GM21723 (cell line): ENCODE data around the gene UBXN6.

Source experiments
- ATAC-seq: cut with Tn5 transposase; IDR thresholded peaks from one replicate; pipeline ENCODE4 v1.9.1; 2021; ENCODE audit warnings: mild to moderate bottlenecking, moderate library complexity; ENCODE audit not compliant: unreplicated experiment

UBXN6 gene

DNA sequence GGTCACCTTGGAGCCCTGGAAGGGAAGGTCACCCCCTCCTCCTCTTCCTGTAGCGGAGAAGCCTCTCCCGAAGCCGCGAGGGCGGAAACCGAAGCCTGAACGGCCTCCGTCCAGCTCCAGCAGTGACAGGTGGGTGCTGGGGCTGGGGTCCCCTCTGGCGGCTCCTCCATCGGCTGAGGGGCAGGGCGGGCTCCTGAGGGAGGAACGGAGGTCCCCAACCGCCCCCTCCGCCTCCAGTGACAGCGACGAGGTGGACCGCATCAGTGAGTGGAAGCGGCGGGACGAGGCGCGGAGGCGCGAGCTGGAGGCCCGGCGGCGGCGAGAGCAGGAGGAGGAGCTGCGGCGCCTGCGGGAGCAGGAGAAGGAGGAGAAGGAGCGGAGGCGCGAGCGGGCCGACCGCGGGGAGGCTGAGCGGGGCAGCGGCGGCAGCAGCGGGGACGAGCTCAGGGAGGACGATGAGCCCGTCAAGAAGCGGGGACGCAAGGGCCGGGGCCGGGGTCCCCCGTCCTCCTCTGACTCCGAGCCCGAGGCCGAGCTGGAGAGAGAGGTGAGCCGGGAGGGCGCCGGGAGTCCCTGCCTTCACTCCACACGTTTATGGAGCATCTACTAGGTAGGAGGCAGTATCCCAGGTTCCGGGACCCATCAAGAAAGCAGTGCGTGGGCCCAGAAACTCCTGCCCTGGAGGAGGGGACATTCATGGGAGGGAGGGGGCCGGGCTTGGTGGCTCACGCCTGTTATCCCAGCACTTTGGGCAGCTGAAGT is 36.5 kb upstream of the UBXN6 start:
- no peak for ATAC-seq

DNA sequence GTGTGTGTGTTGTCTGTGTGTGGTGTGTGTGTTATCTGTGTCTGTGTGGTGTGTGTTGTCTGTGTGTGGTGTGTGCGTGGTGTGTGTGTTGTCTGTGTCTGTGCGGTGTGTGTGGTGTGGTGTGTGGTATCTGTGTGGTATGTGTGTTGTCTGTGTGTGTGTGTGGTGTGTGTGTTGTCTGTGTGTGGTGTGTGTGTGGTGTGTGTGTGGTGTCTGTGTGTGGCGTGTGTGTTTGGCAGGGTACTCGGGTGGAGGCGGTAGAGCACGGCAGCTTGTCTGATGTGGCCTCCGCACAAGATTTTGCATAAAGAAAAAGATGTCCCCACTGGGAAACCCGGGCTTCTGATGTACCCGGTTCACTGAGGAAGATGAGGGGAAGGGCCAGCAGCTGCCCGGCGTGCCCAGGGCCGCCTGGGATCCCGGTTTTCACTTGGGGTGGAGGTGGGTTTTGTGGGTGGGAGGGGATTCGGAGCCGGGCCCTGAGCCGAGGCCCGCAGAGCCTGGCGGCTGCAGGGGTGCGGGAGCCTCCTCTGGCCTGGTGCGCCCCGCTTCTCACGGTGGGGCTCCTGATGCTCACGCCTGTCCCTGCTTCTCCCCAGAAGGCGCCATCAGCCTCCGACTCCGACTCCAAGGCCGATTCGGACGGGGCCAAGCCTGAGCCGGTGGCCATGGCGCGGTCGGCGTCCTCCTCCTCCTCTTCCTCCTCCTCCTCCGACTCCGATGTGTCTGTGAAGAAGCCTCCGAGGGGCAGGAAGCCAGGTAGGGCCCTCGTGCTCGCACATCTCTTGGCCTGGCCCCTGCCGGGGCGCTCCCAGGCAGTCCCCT is 35.7 kb upstream of the UBXN6 start:
- ATAC-seq, result no peak

DNA sequence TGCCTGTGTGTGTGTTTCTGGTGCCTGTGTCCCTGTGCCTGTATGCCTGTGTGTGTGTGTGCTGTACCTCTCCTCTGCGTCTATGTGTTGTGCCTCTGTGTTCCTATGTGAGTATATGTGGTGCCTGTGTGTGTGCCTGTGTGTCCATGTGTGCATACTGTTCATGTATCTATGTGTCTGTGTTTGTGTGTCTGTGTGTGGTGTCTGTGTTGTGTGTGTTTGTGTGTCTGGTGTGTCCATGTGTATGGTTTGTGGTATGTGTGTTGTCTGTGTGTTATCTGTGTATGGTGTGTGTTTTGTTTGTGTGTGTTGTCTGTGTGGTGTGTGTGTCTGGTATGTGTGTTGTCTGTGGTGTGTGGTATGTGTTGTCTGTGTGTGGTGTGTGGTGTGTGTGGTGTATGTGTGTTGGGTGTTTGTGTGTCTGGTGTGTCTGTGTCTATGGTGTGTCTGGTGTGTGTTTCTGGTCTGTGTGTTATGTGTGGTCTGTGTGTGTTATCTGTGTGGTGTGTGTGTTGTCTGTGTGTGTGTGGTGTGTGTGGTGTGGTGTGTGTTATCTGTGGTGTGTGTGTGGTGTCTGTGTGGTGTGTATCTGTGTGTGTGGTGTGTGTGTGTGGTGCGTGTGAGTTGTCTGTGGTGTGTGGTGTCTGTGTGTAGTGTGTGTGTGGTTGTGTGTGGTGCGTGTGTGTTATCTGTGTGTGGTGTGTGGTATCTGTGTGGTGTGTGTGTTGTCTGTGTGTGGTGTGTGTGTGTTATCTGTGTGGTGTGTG is 34.9 kb upstream of the UBXN6 start:
- no peak for ATAC-seq

DNA sequence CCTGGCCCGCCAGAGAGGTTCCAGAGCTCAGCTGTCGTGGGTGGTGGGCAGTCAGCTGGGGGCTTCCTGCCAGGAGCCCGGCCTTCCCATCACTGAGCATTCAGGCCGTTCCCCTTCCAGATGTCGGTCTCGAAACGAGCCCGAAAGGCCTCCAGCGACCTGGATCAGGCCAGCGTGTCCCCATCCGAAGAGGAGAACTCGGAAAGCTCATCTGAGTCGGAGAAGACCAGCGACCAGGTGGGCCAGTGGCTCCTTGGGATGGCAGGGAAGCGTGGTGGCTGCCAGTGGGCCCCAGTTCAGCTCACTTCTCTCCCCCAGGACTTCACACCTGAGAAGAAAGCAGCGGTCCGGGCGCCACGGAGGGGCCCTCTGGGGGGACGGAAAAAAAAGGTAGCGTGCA is 33.9 kb upstream of the UBXN6 start:
- ATAC-seq, result no peak

DNA sequence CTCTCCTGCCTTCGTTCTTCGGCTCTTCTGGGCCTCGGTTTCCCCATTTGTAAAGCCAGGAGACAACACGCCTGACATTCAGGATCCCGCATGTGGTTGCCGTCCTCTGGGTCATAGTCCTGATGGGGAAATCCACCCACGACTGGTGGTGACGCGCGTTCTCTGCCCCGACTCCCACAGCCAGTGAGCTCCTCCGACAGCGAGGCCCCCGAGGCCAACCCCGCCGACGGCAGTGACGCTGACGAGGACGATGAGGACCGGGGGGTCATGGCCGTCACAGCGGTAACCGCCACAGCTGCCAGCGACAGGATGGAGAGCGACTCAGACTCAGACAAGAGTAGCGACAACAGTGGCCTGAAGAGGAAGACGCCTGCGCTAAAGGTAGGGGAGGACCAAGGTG is 30.9 kb upstream of the UBXN6 start:
- no peak for ATAC-seq

DNA sequence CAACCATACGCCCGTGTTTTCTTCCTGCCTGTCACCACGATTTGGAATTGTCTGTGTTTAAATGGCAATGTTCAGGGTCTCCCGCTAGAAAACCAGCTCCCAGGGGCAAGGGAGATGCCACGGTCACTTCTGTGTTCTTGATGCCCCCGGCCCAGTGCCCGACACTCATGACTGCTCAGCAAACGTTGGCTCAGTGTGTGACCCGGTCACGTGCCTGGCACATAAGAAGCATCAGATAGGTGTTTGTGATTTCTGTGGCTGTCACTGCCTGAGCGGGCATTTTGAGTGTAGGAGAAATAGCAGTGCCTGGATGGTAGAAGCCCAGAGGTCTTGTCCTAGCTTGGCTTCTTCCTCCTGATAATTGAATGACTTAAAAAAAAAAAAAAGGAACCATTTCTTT is 30.0 kb upstream of the UBXN6 start:
- ATAC-seq, result no peak

DNA sequence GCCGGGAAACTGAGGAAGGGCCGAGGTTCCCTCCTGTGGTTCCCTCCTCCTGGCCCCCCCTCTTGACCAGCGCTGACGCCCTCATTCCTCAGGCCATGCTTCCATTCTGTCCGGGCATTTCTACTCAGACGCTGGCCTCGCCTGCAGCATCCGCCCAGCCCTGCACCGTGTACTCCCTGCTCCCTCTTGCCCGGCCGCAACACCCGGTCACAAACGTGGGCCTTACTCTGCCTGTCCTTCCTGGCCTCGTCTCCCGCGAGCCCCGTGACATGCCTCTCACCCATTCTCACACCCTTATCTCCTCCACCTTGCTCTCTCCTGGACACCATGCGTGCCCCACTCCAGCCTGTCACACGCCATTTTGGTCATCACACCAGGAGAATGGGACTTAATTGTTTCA is 25.8 kb upstream of the UBXN6 start:
- no peak for ATAC-seq

DNA sequence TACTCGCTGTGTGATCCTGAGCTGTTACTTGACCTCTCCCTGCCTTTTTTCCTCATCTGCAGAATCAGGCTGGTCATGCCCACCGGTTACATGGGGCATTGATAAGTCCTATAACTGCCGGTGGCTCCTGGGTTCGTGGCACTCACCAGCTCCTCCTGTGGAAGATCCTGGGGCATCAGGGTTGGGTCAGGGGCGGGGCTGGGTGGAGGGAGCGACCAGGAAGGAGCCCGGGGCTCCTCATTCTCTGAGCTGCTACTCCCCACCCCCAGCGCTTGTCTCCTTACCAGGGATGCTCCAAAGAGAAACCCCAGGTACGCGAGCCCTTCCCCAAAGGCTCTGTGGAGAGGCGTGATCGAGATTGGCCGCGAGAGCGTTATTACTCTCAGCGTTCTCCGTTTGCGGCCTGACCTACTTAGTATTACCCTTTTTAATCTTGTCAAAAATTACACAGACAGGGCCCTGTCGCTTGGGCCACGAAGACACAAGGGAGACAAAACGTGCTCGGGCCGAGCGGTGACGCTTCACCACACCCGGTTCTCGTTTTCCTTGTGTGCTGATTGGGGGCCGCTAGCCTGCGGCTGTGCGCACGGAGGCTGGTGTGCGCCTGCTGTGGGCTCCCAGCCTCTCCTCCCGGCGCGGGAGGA is 25.2 kb upstream of the UBXN6 start:
- ATAC-seq, result no peak

DNA sequence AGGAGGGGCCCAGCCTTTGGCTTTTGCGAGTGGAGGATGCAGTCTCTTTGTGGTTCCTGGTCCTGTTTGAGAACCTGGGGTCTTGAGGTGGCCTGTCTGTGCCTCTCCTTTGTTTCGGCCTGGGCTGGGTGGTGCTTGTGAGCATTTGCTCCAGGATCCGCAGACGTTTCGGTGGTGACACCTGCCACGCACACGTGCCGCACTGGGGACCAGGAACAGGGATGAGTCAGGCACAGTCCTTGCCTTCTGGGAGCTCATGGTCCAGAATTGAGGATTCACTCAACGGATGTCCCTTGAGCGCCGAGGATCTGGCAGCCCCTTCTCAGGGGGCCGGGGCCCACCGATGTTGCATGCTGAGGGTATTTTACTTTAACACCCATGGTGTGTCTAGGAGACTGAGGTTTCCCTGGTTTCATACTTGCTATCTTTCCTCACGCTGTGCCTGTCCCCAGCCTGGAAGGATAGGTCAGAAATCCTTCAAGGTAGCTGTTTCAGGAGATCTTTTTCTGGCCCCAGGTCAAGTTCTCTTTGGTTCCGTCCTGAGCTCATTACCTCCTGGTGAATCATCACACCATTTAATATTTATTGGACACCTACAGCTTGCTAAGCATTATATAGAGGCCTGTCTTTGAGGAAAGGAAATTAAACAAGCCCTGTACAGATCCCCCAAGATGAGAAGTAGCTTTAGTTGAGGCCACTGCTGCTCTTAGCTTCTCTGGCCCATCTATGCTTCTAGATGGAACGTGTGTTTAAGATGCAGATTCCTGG is 19.6 kb upstream of the UBXN6 start:
- ATAC-seq, result no peak

DNA sequence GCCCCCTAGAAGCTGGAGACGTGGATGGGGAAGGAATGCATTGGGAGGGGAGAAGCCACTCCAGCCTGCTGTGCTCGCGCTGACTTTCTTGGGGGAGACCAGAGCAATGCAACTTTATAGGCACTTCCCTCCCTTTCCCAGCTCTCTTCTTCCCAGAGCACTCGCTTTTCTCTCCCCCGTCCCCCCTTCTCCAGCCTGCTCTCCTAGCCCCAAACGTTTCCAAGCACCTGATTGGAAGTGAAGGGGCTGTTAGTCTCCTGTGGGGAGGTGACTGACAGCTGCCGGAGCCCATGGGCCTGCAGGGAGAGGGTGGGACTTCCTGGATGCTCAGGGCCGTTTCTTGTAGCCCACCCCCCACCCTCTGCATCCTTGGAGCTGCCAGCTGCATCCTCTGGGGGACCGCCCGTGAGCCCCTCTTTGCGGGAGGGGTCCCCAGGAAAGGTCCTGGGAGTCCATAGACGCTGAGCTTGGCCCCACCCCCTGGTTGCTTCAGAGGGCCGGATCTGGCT is 17.0 kb upstream of the UBXN6 start:
- ATAC-seq, result no peak

DNA sequence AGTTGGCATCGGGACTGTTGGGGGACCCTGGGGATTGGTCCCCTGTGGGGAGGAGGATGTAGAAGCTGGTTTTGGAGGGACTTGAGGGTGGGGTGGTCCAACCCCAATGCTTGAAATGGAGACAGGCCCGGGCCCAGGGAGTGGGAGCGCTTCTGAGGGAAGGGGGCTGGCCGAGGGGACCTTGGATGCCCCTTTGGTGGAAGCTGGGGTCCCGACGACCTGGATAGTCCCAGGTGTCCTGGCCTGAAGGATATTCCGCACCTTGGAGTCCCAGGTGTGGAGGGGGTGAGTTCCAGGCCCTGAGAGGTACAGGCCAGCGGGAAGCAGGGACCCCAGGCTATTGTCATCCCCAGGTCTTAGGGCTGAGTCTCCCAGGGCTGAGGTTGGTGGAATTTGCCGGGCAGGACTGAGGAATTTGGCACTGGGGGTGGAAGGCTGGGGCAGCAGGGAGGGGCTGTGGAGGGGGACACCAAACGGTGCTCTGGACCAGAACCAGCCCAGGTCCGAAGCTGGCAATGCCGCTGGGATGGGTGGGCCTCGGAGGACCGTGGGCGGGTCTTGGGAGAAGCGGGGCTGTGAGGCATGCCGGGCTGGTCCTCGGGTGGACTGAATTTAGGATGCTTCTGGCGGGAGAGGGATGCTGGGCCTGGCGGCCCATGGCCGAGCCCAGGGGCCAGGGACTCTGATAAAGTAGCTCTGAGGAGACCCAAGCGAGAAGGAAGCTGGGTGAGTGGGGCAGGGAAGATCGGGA is 16.3 kb upstream of the UBXN6 start:
- ATAC-seq, result no peak

DNA sequence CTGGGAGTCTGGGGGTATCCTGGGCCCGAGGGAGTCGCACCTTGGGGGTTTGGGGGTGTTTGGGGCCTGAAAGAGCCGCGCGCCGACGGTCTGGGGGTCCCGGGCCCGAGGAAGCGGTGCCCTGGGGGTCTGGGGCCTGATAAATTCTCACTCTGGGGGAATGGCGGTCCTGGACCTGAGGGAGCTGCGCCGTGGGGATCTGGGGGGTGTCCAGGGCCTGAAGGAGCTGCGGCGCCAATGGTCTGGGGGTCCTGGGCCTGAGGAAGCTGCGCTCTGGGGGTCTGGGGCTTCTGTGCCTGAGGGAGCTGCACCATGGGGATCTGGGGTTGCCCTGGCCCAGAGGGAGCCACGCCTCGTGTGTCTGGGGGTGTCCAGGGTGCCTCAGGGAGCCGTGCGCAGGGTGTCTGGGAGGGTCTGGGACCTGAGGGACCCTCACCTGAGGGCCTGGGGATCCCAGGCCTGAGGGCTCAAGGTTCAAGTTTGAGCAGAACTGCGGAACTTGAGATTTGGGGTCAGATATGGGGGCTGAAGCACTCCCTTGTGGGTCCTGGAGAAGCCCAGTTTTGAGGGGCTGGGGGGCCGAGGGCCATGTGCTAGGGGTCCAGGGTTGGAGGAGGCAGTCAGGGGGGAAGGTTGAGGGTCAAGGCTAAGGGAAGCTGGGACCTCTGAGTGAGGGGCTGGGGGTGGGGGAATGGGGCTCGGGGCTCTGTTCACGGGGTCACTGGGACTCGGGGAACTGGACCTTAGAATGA is 15.6 kb upstream of the UBXN6 start:
- ATAC-seq, result no peak

DNA sequence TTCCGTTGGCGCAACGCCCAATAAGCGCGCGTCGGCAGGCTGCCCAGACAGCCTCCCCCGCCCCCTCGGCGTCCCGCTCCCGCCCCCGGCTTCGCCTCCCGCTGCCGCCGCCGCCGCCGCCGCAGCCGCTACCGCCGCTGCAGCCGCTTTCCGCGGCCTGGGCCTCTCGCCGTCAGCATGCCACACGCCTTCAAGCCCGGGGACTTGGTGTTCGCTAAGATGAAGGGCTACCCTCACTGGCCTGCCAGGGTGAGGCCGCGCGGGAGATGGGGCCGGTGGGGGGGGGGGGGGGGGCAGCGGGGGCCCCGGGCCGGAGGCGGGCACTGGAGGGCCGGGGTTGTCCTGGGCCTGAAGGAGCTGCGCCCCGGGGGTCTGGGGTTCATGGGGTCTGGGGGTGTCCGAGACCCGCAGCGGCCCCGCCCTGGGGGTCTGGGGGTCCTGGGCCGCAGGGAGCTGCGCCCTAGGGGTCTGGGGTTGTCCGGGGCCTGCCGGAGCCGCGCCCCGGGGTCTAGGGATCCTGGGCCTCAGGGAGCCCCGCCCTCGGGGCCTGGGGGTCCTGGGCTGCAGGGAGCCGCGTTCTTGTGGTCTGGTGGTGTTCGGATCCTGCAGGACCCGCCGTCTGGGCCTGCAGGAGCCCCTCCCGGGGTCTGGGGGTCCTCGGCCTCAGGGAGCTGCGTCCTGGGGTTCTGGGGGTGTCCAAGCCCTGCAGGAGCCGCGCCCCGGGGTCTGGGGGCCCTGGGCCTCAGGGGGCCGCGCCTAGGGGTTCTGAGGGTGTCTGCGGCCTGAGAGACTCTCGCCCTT is 14.8 kb upstream of the UBXN6 start, which contains the start of gene HDGFL2:
Gene HDGFL2, plus strand, starts transcription at position 124 of the 801 bp plus-strand sequence. Its CDS starts 54 bp downstream, at position 178.
- no peak for ATAC-seq

DNA sequence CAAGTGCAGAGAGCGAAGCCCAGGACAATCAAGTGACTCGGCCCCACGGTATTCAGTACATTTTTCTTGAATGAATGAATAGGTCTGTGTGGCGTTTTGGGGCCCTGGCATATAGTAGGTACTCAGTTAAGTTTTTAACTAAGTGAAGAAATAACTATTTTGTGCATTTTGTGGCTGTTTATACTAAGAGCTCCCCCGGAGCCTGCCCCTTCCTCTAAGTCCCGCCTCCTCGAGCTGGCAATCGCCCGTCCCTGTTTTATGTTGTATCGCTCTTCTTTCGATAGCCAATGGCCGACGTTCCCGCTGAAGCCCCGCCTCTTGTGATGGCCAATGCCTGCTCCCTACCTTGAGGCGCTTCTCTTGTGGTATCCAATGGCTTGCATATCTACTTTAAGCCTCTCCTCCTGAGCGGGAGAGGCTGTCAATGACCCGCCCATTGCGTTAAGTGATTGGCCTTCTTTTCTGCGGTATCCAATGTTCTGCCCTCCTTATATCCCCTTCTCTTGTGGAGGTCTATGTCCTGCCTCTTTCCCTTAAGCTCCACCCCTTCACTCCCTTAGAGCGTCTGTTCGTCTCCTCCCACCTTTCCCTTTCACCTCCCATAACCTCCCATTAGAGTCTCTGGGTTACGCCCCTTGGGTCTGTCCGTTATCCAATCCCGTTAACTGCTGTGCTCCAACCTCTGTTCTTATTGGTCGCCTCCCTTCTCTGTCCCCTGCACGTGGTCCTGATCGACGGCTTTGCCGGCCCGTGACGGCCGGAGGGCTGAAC is 14.0 kb upstream of the UBXN6 start:
- peak; percentile 86 for ATAC-seq

DNA sequence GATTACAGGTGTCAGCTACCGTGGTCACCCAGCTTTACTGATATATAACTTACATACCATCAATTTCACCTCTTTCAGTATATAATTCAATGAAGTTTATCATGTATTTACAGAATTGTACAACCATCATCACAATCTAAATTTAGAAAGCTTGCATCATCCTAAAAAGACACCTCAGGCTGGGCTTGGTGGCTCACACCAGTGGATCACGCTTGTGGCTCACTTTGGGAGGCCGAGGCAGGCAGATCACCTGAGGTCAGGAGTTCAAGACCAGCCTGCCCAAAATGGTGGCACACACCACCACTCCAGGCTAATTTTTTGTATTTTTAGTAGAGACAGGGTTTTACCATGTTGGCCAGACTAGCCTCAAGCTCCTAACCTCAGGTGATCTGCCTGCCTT is 10.2 kb upstream of the UBXN6 start:
- ATAC-seq, result no peak

DNA sequence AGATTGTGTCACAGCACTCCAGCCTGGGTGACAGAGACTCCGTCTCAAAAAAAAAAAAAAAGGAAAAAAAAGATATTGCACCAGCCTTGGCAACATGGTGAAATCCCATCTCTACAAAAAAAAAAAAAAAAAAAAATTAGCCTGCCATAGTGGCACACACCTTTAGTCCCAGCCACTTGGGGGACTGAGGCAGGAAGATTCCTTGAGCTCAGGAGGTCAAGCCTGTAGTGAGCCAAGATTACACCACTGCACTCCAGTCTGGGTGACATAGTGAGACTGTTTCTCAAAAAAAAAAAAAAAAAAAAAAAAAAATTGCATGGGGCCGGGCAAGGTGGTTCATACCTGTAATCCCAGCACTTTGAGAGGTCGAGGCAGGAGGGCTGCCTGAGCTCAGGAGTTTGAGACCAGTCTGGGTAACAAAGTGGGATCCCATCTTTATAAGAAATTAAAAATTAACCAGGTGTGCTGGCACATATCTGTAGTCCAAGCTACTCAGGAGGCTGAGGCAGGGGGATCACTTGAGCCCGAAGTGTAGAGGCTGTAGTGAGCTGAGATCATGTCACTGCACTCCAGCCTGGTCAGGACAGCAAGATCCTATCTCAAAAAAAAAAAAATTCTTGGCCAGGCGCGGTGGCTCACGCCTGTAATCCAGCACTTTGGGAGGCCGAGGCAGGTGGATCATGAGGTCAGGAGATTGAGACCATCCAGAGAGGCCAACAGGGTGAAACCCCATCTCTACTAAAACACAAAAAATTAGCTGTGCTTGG is 7.4 kb upstream of the UBXN6 start:
- no peak for ATAC-seq
